Astrocyte (in vitro differentiated cells and primary cell): ENCODE data around the gene MRGPRF. TPM values are rescaled to one million over a fixed set of nuclear protein-coding genes. Genes with fewer than 3 reads are reported as not detected.

Source experiments
- DNase-seq: peaks from one replicate; pipeline ENCODE4 v3.0.0-alpha.2; 2010; ENCODE audit warnings: low read depth
- FAIRE-seq: peaks from 2 replicates; lab custom pipeline; 2011; peaks lifted over from hg19 to GRCh38; lab: Jason Lieb, UNC
- H2AFZ ChIP-seq: 2 replicates; pipeline ENCODE4 v1.6.0; 2012; ENCODE audit warnings: low read depth, low read length, inconsistent platforms
- H3K27ac ChIP-seq: 2 replicates; pipeline ENCODE4 v1.5.1; 2011; ENCODE audit warnings: low read depth, low read length, inconsistent platforms
- H3K27me3 ChIP-seq: 2 replicates; pipeline ENCODE4 v1.6.0; 2011; ENCODE audit warnings: low read length, inconsistent platforms; ENCODE audit not compliant: insufficient read depth
- H3K36me3 ChIP-seq: 2 replicates; pipeline ENCODE4 v1.5.1; 2011; ENCODE audit warnings: low read length, inconsistent platforms; ENCODE audit not compliant: insufficient read depth
- H3K4me1 ChIP-seq: 2 replicates; pipeline ENCODE4 v1.5.1; 2011; ENCODE audit warnings: low read length, inconsistent platforms; ENCODE audit not compliant: insufficient read depth
- H3K4me2 ChIP-seq: 2 replicates; pipeline ENCODE4 v1.6.0; 2012; ENCODE audit warnings: low read length, inconsistent platforms
- H3K4me3 ChIP-seq: 2 replicates; pipeline ENCODE4 v1.5.1; 2011; ENCODE audit warnings: low read depth, mild to moderate bottlenecking, low read length, inconsistent platforms; ENCODE audit not compliant: insufficient read depth
- H3K79me2 ChIP-seq: 2 replicates; pipeline ENCODE4 v1.6.0; 2012; ENCODE audit warnings: mild to moderate bottlenecking, low read length, inconsistent platforms; ENCODE audit not compliant: insufficient read depth
- H3K9ac ChIP-seq: 2 replicates; pipeline ENCODE4 v1.6.0; 2012; ENCODE audit warnings: mild to moderate bottlenecking, low read length, inconsistent platforms
- H3K9me3 ChIP-seq: 2 replicates; pipeline ENCODE4 v1.5.1; 2012; ENCODE audit warnings: low read depth, mild to moderate bottlenecking, low read length, inconsistent platforms; ENCODE audit not compliant: insufficient read depth
- H4K20me1 ChIP-seq: 2 replicates; pipeline ENCODE4 v1.6.0; 2012; ENCODE audit warnings: low read length, inconsistent platforms; ENCODE audit not compliant: insufficient read depth
- H3K27ac Mint-ChIP-seq: one replicate; pipeline ENCODE4 v1.8.0; 2021; ENCODE audit warnings: mild to moderate bottlenecking, mixed read lengths; ENCODE audit not compliant: unreplicated experiment
- H3K27me3 Mint-ChIP-seq: one replicate; pipeline ENCODE4 v1.8.0; 2021; ENCODE audit warnings: low read depth, mixed read lengths; ENCODE audit not compliant: unreplicated experiment
- H3K36me3 Mint-ChIP-seq: one replicate; pipeline ENCODE4 v1.8.0; 2021; ENCODE audit warnings: low read depth, mixed read lengths; ENCODE audit not compliant: unreplicated experiment
- H3K4me1 Mint-ChIP-seq: one replicate; pipeline ENCODE4 v1.8.0; 2021; ENCODE audit warnings: low read depth, mixed read lengths; ENCODE audit not compliant: unreplicated experiment
- H3K4me3 Mint-ChIP-seq: one replicate; pipeline ENCODE4 v1.8.0; 2021; ENCODE audit warnings: mild to moderate bottlenecking, moderate library complexity, mixed read lengths; ENCODE audit not compliant: unreplicated experiment
- H3K9me3 Mint-ChIP-seq: one replicate; pipeline ENCODE4 v1.8.0; 2021; ENCODE audit warnings: mild to moderate bottlenecking, mixed read lengths; ENCODE audit not compliant: unreplicated experiment
- EZH2 ChIP-seq: IDR thresholded peaks from 2 replicates; pipeline ENCODE4 v1.6.1; 2012; ENCODE audit warnings: mild to moderate bottlenecking, low read length, inconsistent platforms; ENCODE audit not compliant: insufficient read depth
- total RNA-seq: library from RNA; stranded (reverse); gene quantifications from 2 replicates; pipeline ENCODE4 v1.2.1, GENCODE V29; 2021
- TF ChIP-seq, protein P1 (sequence below): IDR thresholded peaks from 2 replicates; pipeline ENCODE4 v1.5.1; 2011; ENCODE audit warnings: low read depth, mild to moderate bottlenecking, inconsistent platforms, low read length, moderate library complexity; ENCODE audit not compliant: insufficient read depth

The MRGPRF gene
- total RNA-seq, 1 donor from 2014 or later: 4.1 TPM

- no peaks in the 10 kb centered on the region for H3K36me3 ChIP-seq
- no peak overlapping the region for H3K4me3 Mint-ChIP-seq
- no peaks in the 10 kb centered on the region for H3K9me3 Mint-ChIP-seq
- H3K27ac Mint-ChIP-seq: no peak overlapping the region
- FAIRE-seq (no peak), DNase-seq (no peak)
- H3K4me2 ChIP-seq: no peak overlapping the region
- peaks cover 60% of the 10 kb centered on the region for H3K79me2 ChIP-seq
- peaks cover 2% of the 10 kb centered on the region for H3K36me3 Mint-ChIP-seq
- no peak overlapping the region for H3K9ac ChIP-seq
- no peak for TF ChIP-seq EZH2
- TF ChIP-seq, protein P1, sequence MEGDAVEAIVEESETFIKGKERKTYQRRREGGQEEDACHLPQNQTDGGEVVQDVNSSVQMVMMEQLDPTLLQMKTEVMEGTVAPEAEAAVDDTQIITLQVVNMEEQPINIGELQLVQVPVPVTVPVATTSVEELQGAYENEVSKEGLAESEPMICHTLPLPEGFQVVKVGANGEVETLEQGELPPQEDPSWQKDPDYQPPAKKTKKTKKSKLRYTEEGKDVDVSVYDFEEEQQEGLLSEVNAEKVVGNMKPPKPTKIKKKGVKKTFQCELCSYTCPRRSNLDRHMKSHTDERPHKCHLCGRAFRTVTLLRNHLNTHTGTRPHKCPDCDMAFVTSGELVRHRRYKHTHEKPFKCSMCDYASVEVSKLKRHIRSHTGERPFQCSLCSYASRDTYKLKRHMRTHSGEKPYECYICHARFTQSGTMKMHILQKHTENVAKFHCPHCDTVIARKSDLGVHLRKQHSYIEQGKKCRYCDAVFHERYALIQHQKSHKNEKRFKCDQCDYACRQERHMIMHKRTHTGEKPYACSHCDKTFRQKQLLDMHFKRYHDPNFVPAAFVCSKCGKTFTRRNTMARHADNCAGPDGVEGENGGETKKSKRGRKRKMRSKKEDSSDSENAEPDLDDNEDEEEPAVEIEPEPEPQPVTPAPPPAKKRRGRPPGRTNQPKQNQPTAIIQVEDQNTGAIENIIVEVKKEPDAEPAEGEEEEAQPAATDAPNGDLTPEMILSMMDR: no peak
- no peaks in the 10 kb centered on the region for H3K9me3 ChIP-seq
- peaks cover 62% of the 10 kb centered on the region for H4K20me1 ChIP-seq
- H2AFZ ChIP-seq: no peak overlapping the region
- H3K27ac ChIP-seq: no peak overlapping the region
- H3K4me3 ChIP-seq: no peak overlapping the region
- peaks cover 15% of the 10 kb centered on the region for H3K4me1 ChIP-seq
- no peaks in the 10 kb centered on the region for H3K27me3 Mint-ChIP-seq
- H3K27me3 ChIP-seq: no peaks in the 10 kb centered on the region
- no peaks in the 10 kb centered on the region for H3K4me1 Mint-ChIP-seq
These were observed 39.5 kb upstream of the MRGPRF start for GRCh38 chr11:69052343-69053168.

DNA sequence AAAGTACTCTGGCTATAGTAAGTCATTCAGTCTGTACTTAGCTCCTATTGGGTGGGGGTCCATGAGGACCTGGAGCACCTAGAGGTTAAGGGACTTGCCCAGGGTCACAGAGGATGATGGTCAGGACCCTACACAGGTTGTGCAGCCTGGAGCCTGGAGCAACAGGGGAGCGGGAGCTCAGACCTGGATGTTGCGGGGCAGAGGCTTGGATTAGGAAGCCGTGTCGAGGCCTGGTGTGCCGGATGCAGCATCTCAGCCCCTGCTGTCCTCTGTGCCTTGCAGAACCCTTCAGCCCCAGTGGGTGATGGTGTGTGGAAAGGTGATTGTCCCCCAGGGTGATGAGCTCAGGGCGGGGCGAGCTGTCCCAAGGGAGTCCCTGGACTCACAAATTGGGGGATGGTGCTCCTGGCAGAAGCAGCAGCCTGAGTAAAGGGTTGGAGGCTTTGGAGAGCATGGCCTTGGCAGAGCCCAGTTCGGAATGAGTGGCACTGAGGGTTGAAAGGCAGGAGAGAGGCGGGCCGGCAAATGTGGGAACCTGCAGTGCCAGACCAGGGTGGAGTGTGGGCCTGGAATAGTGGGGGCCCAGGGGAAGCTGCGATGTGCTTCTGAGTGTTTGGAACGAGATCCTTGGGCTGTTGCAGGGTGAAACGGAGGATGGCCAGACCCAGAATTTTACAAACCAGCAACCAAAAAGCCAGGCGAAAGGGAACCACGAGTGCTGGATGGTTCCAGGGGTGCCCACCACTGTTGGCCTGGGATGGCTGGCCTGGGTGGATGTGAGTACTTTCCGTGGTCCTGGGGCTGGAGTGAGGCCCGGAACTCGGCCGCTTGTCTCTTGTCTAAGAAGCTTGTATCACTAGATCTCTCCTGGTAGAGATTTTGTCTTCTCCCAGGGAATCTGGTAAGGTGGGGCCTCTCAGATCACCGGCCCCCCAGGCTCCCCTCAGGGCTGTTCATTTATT lies 38.6 kb upstream of the MRGPRF start:
- Mint-ChIP-seq H3K27me3 (no peaks in the 10 kb centered on the region), H3K36me3 (peaks cover 2% of the 10 kb centered on the region), H3K9me3 (no peaks in the 10 kb centered on the region), H3K27ac (no peak overlapping the region), H3K4me3 (peak overlapping the region; percentile 62), H3K4me1 (no peaks in the 10 kb centered on the region)
- H3K9ac ChIP-seq: no peak overlapping the region
- H3K27me3 ChIP-seq: no peaks in the 10 kb centered on the region
- no peak overlapping the region for H3K4me2 ChIP-seq
- peaks cover 15% of the 10 kb centered on the region for H3K4me1 ChIP-seq
- no peak overlapping the region for H2AFZ ChIP-seq
- no peak for DNase-seq
- FAIRE-seq: no peak
- H3K79me2 ChIP-seq: peaks cover 57% of the 10 kb centered on the region
- H3K4me3 ChIP-seq: no peak overlapping the region
- H3K9me3 ChIP-seq: no peaks in the 10 kb centered on the region
- no peak for TF ChIP-seq EZH2
- TF ChIP-seq, protein P1: no peak
- no peaks in the 10 kb centered on the region for H3K36me3 ChIP-seq
- H3K27ac ChIP-seq: no peak overlapping the region
- peaks cover 57% of the 10 kb centered on the region for H4K20me1 ChIP-seq
